GM23338 (cell line): ENCODE data around the gene CYP4B1. TPM values are rescaled to one million over a fixed set of nuclear protein-coding genes. Genes with fewer than 3 reads are reported as not detected.
"Not testable (repeated sequence)": the region's sequence is repeated elsewhere in the genome, so short reads cannot be mapped to it uniquely, and the experiment has no call there.

ENCODE experiments used
- ATAC-seq: fragments of 200-7000 bp; cut with Tn5 transposase; 3 replicates; pipeline ENCODE4 v1.9.1; 2020
- DNase-seq: peaks from one replicate; pipeline ENCODE4 v3.0.0-alpha.2; 2015; ENCODE audit warnings: low spot score
- H2AFZ ChIP-seq: fragments of 200-600 bp; sonication (generic); 2 replicates; pipeline ENCODE4 v1.8.0; 2016; ENCODE audit warnings: antibody characterized with exemption, mild to moderate bottlenecking, moderate library complexity
- H3F3A ChIP-seq: fragments of 200-600 bp; sonication (generic); replicated peaks from 2 replicates; pipeline ENCODE4 v1.8.0; 2017; ENCODE audit warnings: antibody characterized with exemption, mixed run types, low read depth
- H3K27ac ChIP-seq: fragments of 200-600 bp; sonication (generic); 2 replicates; pipeline ENCODE4 v1.6.1; 2016; ENCODE audit warnings: low read depth
- H3K27me3 ChIP-seq: fragments of 200-600 bp; sonication (generic); 2 replicates; pipeline ENCODE4 v1.8.0; 2016; ENCODE audit warnings: mild to moderate bottlenecking, mixed run types, moderate library complexity; ENCODE audit not compliant: insufficient read depth
- H3K36me3 ChIP-seq: fragments of 200-600 bp; sonication (generic); 2 replicates; pipeline ENCODE4 v1.8.0; 2016; ENCODE audit warnings: mild to moderate bottlenecking; ENCODE audit not compliant: insufficient read depth
- H3K4me1 ChIP-seq: fragments of 200-600 bp; sonication (generic); 2 replicates; pipeline ENCODE4 v1.8.0; 2016; ENCODE audit warnings: mild to moderate bottlenecking, moderate library complexity; ENCODE audit not compliant: insufficient read depth
- H3K4me2 ChIP-seq: fragments of 200-600 bp; sonication (generic); 2 replicates; pipeline ENCODE4 v1.7.1; 2017; ENCODE audit warnings: mixed run types
- H3K4me3 ChIP-seq: fragments of 200-600 bp; sonication (generic); 2 replicates; pipeline ENCODE4 v1.6.1; 2016; ENCODE audit warnings: mixed run types
- H3K79me2 ChIP-seq: fragments of 200-600 bp; sonication (generic); replicated peaks from 2 replicates; pipeline ENCODE4 v1.8.0; 2017; ENCODE audit warnings: mild to moderate bottlenecking; ENCODE audit not compliant: insufficient read depth
- H3K9me2 ChIP-seq: fragments of 200-600 bp; sonication (generic); 2 replicates; pipeline ENCODE4 v1.8.0; 2017; ENCODE audit not compliant: insufficient read depth
- H4K20me1 ChIP-seq: fragments of 200-600 bp; sonication (generic); replicated peaks from 2 replicates; pipeline ENCODE4 v1.8.0; 2017; ENCODE audit warnings: mild to moderate bottlenecking; ENCODE audit not compliant: insufficient read depth
- H3K27ac Mint-ChIP-seq: 2 replicates; pipeline ENCODE4 v1.8.0; 2020; ENCODE audit warnings: inconsistent platforms, mild to moderate bottlenecking, moderate library complexity, mixed read lengths
- H3K27me3 Mint-ChIP-seq: 3 replicates; pipeline ENCODE4 v1.8.0; 2022; ENCODE audit warnings: low read depth, mild to moderate bottlenecking, moderate library complexity, mixed read lengths, inconsistent platforms; ENCODE audit not compliant: insufficient read depth, poor library complexity
- H3K36me3 Mint-ChIP-seq: 3 replicates; pipeline ENCODE4 v1.8.0; 2021; ENCODE audit warnings: low read depth, mild to moderate bottlenecking, inconsistent platforms, moderate library complexity, mixed read lengths
- H3K4me1 Mint-ChIP-seq: 3 replicates; pipeline ENCODE4 v1.8.0; 2020; ENCODE audit warnings: mild to moderate bottlenecking, inconsistent platforms, mixed read lengths
- H3K4me3 Mint-ChIP-seq: 3 replicates; pipeline ENCODE4 v1.8.0; 2021; ENCODE audit warnings: moderate library complexity, mild to moderate bottlenecking, inconsistent platforms, mixed read lengths
- H3K9me3 Mint-ChIP-seq: 3 replicates; pipeline ENCODE4 v1.8.0; 2020; ENCODE audit warnings: moderate library complexity, mild to moderate bottlenecking, inconsistent platforms, mixed read lengths
- ETS1 ChIP-seq: IDR thresholded peaks from 2 replicates; pipeline ENCODE4 v1.6.1; 2016; ENCODE audit warnings: antibody characterized with exemption
- EZH2 ChIP-seq: fragments of 200-600 bp; sonication (generic); IDR thresholded peaks from one replicate; pipeline ENCODE4 v1.8.0; 2017; ENCODE audit warnings: antibody characterized with exemption, mild to moderate bottlenecking, low read depth; ENCODE audit not compliant: unreplicated experiment
- EZH2phosphoT487 ChIP-seq: fragments of 200-600 bp; sonication (generic); IDR thresholded peaks from one replicate; pipeline ENCODE4 v1.8.1; 2018; ENCODE audit warnings: antibody characterized with exemption; ENCODE audit not compliant: unreplicated experiment
- NANOG ChIP-seq: IDR thresholded peaks from 2 replicates; pipeline ENCODE4 v1.6.1; 2016; ENCODE audit warnings: antibody characterized with exemption, borderline replicate concordance
- POLR2AphosphoS5 ChIP-seq: IDR thresholded peaks from 2 replicates; pipeline ENCODE4 v1.6.1; 2016; ENCODE audit warnings: antibody characterized with exemption, low read depth
- REST ChIP-seq: IDR thresholded peaks from one replicate; pipeline ENCODE4 v1.6.1; 2018; ENCODE audit warnings: antibody characterized with exemption; ENCODE audit not compliant: unreplicated experiment
- STAT1 ChIP-seq: IDR thresholded peaks from one replicate; pipeline ENCODE4 v1.6.1; 2016; ENCODE audit warnings: antibody characterized with exemption; ENCODE audit not compliant: unreplicated experiment
- ZNF462 ChIP-seq: fragments of 250-450 bp; sonication (Bioruptor Pico); IDR thresholded peaks from 2 replicates; pipeline ENCODE4 v1.5.0; 2020; ENCODE audit warnings: mild to moderate bottlenecking, moderate library complexity
- polyA plus RNA-seq: library from polyadenylated mRNA; unstranded; fragments of >200 nt; fragmentation: Nextera tagmentation; extraction: Ambion mirVana; gene quantifications from 2 replicates; pipeline ENCODE4 v1.2.1, GENCODE V29; 2016
- total RNA-seq: library from RNA; depleted of rRNA; stranded (reverse); fragments of >200 nt; shearing (Covaris generic); gene quantifications from 2 replicates; pipeline ENCODE4 v1.2.3, GENCODE V29; 2014

The CYP4B1 gene
- total and polyA plus RNA-seq, 2 experiments from 2014 or later, result not detected

- TF ChIP-seq ZNF462 (CRISPR knock-in tag), result no peak
- no peak for TF ChIP-seq EZH2phosphoT487
- TF ChIP-seq ETS1, result no peak
Measured at GRCh38 chr1:46774297-46774696, 24.5 kb upstream of the CYP4B1 start (continued).

GRCh38 chr1:46778456-46778855 is 20.4 kb upstream of the CYP4B1 start:
- not testable (repeated sequence) for H3K9me2 ChIP-seq, H3K27me3 Mint-ChIP-seq, H3K36me3 ChIP-seq, ATAC-seq, H4K20me1 ChIP-seq, H3K4me1 Mint-ChIP-seq, H3K4me3 Mint-ChIP-seq, H3K27ac ChIP-seq, H2AFZ ChIP-seq, H3K4me1 ChIP-seq, H3K79me2 ChIP-seq, H3F3A ChIP-seq, DNase-seq, H3K27me3 ChIP-seq, H3K4me2 ChIP-seq, H3K4me3 ChIP-seq, H3K27ac Mint-ChIP-seq
- Mint-ChIP-seq H3K9me3 (peaks cover 77% of the 10 kb centered on the region), H3K36me3 (peaks cover 15% of the 10 kb centered on the region)

- Histone ChIP-seq H3K4me1 (peaks cover 7% of the 10 kb centered on the region; the same call in 1 of the 2 replicates), H3K27me3 (no peaks in the 10 kb centered on the region), H2AFZ (no peak overlapping the region), H4K20me1 (no peaks in the 10 kb centered on the region), H3K79me2 (no peaks in the 10 kb centered on the region), H3K36me3 (no peaks in the 10 kb centered on the region; the same call in 1 of the 2 replicates), H3K4me2 (no peak overlapping the region), H3F3A (no peaks in the 10 kb centered on the region), H3K27ac (no peak overlapping the region), H3K9me2 (0 out of 2 replicates have a peak, but pooled peaks cover 5% of the 10 kb centered on the region), H3K4me3 (no peak overlapping the region)
- ATAC-seq (no peak), DNase-seq (peak; percentile 71)
- peaks cover 30% of the 10 kb centered on the region for H3K36me3 Mint-ChIP-seq
- peaks cover 79% of the 10 kb centered on the region for H3K9me3 Mint-ChIP-seq
- H3K4me1 Mint-ChIP-seq, result peaks cover 8% of the 10 kb centered on the region
- peaks cover 7% of the 10 kb centered on the region for H3K27me3 Mint-ChIP-seq
- H3K4me3 Mint-ChIP-seq, result no peak overlapping the region
- no peak overlapping the region for H3K27ac Mint-ChIP-seq
- TF ChIP-seq ETS1 (no peak), NANOG (no peak), STAT1 (no peak), POLR2AphosphoS5 (no peak), REST (no peak), EZH2 (no peak)
Measured at GRCh38 chr1:46784666-46785065, 14.2 kb upstream of the CYP4B1 start.
